Keratinocyte (primary cell): ENCODE measurements around the gene LMOD1. TPM values are rescaled to one million over a fixed set of nuclear protein-coding genes. Genes with fewer than 3 reads are reported as not detected.

Source experiments
- DNase-seq: peaks from one replicate; pipeline ENCODE4 v3.0.0-alpha.2; 2011; ENCODE audit warnings: low read depth, missing footprints, low spot score
- FAIRE-seq: peaks from 2 replicates; lab custom pipeline; 2011; peaks lifted over from hg19 to GRCh38; lab: Jason Lieb, UNC
- H2AFZ ChIP-seq: 2 replicates; pipeline ENCODE4 v1.6.0; 2012; ENCODE audit warnings: low read length, control low read depth, inconsistent platforms; ENCODE audit not compliant: control insufficient read depth
- H3K27ac ChIP-seq: 2 replicates; pipeline ENCODE4 v1.5.1; 2011; ENCODE audit warnings: low read length; ENCODE audit not compliant: control insufficient read depth, insufficient read depth
- H3K27me3 ChIP-seq: 3 replicates; pipeline ENCODE4 v1.6.0; 2011; ENCODE audit warnings: low read length; ENCODE audit not compliant: control insufficient read depth, insufficient read depth; ENCODE audit errors: extremely low read depth
- H3K36me3 ChIP-seq, 2 experiments: 2 replicates in 1 of 2; 3 replicates in 1 of 2; pipeline ENCODE4 v1.5.1; 2011; ENCODE audit warnings: low read length in 2 of 2, mild to moderate bottlenecking in 1 of 2; ENCODE audit not compliant: control insufficient read depth in 2 of 2, insufficient read depth in 2 of 2; ENCODE audit errors: extremely low read depth in 1 of 2
- H3K4me1 ChIP-seq: 3 replicates; pipeline ENCODE4 v1.5.1; 2011; ENCODE audit warnings: low read length; ENCODE audit not compliant: control insufficient read depth, insufficient read depth; ENCODE audit errors: extremely low read depth
- H3K4me2 ChIP-seq: 3 replicates; pipeline ENCODE4 v1.6.0; 2011; ENCODE audit warnings: low read depth, low read length; ENCODE audit not compliant: control insufficient read depth, insufficient read depth; ENCODE audit errors: extremely low read depth
- H3K4me3 ChIP-seq, 3 experiments: fragments of 200-600 bp in 1 of 3; sonication (generic) in 1 of 3; 2 replicates in 2 of 3; 3 replicates in 1 of 3; pipeline ENCODE4 v1.5.1; 2011 to 2016; ENCODE audit warnings: low read length in 3 of 3, mild to moderate bottlenecking in 3 of 3, control low read depth in 2 of 3, inconsistent platforms in 1 of 3, low read depth in 1 of 3, mixed read lengths in 1 of 3, mixed run types in 1 of 3, moderate library complexity in 1 of 3; ENCODE audit not compliant: control insufficient read depth in 2 of 3, insufficient read depth in 2 of 3; ENCODE audit errors: extremely low read depth in 1 of 3
- H3K79me2 ChIP-seq: 2 replicates; pipeline ENCODE4 v1.6.0; 2012; ENCODE audit warnings: low read length; ENCODE audit not compliant: control insufficient read depth, insufficient read depth
- H3K9ac ChIP-seq: 3 replicates; pipeline ENCODE4 v1.6.0; 2011; ENCODE audit warnings: low read length; ENCODE audit not compliant: control insufficient read depth, insufficient read depth; ENCODE audit errors: extremely low read depth
- H3K9me1 ChIP-seq: 3 replicates; pipeline ENCODE4 v1.6.0; 2011; ENCODE audit warnings: low read length; ENCODE audit not compliant: control insufficient read depth, insufficient read depth; ENCODE audit errors: extremely low read depth
- H3K9me3 ChIP-seq: 2 replicates; pipeline ENCODE4 v1.5.1; 2012; ENCODE audit warnings: low read depth, low read length; ENCODE audit not compliant: control insufficient read depth
- H4K20me1 ChIP-seq: 3 replicates; pipeline ENCODE4 v1.6.0; 2011; ENCODE audit warnings: low read length; ENCODE audit not compliant: control insufficient read depth, insufficient read depth; ENCODE audit errors: extremely low read depth
- EZH2 ChIP-seq: IDR thresholded peaks from one replicate; pipeline ENCODE4 v1.6.1; 2012; ENCODE audit warnings: inconsistent platforms, mild to moderate bottlenecking, low read length, moderate library complexity
- dilution Hi-C: fragments of 300-500 bp; cut with MboI; formaldehyde crosslinking; loops from one replicate; pipeline ENCODE4 v1.7.0; 2020; ENCODE audit warnings: low sequenced_read_pairs; ENCODE audit not compliant: extremely low pct_ligation_motif_present
- polyA plus RNA-seq, 5 experiments: library from polyadenylated mRNA; depleted of rRNA in 3 of 5; stranded (reverse) in 3 of 5; stranded (forward) in 1 of 5; unstranded in 1 of 5; fragments of >200 nt; gene quantifications; 1 replicate in 1 of 5; 2 replicates in 3 of 5; 3 replicates in 1 of 5; pipeline versions ENCODE4 v1.2.1 to v1.2.3, GENCODE V29; 2011 to 2012; ENCODE audit warnings: missing spikeins in 2 of 5, low read depth in 1 of 5, low replicate concordance in 1 of 5
- TF ChIP-seq, protein P1 (sequence below), 3 experiments: IDR thresholded peaks in 1 of 3; conservative IDR thresholded peaks in 1 of 3; optimal IDR thresholded peaks in 1 of 3; 2 replicates in 2 of 3; 3 replicates in 1 of 3; pipeline versions ENCODE3 to v1.5.1; 2011; ENCODE audit warnings: low read length in 3 of 3, mild to moderate bottlenecking in 3 of 3, moderate library complexity in 2 of 3, control low read depth in 1 of 3, inconsistent platforms in 1 of 3; ENCODE audit not compliant: insufficient read depth in 2 of 3; ENCODE audit errors: extremely low read depth in 1 of 3

Gene LMOD1
- polyA plus RNA-seq, 1 donor (not counting 4 experiments of a cell fraction or from before 2014, with no cell fraction given), result not detected

DNA sequence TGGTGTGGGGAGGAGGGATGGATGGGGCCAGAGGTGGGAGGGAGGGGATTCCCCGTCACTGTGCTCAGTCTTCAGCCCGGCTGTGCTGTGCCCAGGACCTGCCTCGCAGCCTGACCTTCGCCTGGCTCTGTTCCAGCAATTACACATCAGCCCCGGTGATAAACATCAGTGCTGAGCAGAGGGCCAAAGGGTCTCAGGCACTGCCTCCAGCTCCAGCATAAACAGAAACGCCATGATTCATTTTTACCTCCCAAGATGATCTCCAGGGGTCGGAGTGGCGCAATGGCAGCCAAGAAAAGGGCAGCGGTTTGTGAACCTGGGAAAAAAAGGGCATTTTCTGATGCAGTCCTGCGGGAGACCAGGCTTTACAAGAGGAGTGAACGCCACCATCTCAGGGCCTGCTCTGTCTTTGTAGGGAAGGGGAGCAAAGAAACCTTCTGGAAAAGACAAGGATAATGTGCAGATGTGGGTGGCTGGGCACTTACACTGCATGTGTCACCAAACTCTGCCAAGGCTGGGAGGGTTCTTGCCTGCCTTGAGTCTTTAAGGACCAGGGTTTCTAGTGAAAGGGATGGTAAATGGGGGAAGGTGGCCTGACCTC, 29.6 kb downstream of the LMOD1 start:
- no peak overlapping the region for H3K9ac ChIP-seq
- no peak overlapping the region for H3K27ac ChIP-seq
- H3K27me3 ChIP-seq, result no peaks in the 10 kb centered on the region
- H3K4me1 ChIP-seq, result peaks cover 9% of the 10 kb centered on the region
- dilution Hi-C loops, result no loop called here
- no peaks in the 10 kb centered on the region for H3K9me3 ChIP-seq
- H2AFZ ChIP-seq, result no peak overlapping the region
- DNase-seq (no peak), FAIRE-seq (no peak)
- no peaks in the 10 kb centered on the region for H3K9me1 ChIP-seq
- TF ChIP-seq EZH2, result no peak
- TF ChIP-seq, protein P1, sequence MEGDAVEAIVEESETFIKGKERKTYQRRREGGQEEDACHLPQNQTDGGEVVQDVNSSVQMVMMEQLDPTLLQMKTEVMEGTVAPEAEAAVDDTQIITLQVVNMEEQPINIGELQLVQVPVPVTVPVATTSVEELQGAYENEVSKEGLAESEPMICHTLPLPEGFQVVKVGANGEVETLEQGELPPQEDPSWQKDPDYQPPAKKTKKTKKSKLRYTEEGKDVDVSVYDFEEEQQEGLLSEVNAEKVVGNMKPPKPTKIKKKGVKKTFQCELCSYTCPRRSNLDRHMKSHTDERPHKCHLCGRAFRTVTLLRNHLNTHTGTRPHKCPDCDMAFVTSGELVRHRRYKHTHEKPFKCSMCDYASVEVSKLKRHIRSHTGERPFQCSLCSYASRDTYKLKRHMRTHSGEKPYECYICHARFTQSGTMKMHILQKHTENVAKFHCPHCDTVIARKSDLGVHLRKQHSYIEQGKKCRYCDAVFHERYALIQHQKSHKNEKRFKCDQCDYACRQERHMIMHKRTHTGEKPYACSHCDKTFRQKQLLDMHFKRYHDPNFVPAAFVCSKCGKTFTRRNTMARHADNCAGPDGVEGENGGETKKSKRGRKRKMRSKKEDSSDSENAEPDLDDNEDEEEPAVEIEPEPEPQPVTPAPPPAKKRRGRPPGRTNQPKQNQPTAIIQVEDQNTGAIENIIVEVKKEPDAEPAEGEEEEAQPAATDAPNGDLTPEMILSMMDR (optimal IDR thresholded peaks at IDR 0.05 in 1 of 3, IDR thresholded peaks at IDR 0.05 in 1 of 3, conservative IDR thresholded peaks at IDR 0.05 in 1 of 3; ENCODE audit: extremely low read depth in 1 of 3, insufficient read depth in 2 of 3, low read length in 3 of 3), result no peak
- H4K20me1 ChIP-seq, result no peaks in the 10 kb centered on the region
- no peaks in the 10 kb centered on the region for H3K36me3 ChIP-seq
- H3K4me3 ChIP-seq, result no peak overlapping the region
- no peaks in the 10 kb centered on the region for H3K79me2 ChIP-seq
- no peak overlapping the region for H3K4me2 ChIP-seq

DNA sequence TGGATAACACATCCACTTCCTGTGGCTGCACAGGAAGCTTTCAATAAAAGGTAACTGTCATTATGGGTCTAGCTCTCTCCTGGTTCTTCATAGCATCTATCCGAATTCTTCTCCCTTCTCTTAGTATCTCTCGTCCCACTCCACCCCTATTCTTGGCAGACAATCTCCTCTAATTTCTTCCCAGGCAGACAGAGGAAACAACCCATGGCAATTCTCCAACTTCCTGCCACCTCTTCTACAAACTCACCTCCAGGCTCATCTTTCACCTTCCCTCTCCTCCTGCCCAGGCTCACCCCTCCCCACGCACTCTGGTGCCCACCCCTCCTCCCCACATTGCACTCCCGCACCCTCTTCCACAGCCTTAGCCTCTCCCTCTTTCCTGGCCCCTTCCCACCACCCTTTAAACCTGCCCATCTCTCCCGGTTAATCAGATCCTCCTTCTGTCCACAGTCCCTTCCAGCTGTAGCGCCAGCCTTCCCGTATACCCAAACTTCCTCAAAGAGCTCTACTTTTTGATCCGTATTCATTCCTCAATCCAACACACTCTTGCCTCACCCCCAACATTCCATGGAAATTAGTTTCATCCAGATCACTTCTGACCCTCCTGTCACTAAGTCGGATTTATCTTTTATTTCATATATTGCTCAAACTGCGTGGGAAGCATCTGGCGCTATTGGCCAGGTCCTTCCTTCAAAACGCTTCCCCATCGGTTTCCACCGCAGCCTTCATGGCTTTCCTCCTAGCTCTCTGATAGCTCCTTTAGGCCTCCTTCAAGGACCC, 31.7 kb downstream of the LMOD1 start:
- H3K27ac ChIP-seq, result no peak overlapping the region
- no peaks in the 10 kb centered on the region for H3K9me1 ChIP-seq
- no peak overlapping the region for H3K4me2 ChIP-seq
- no peak for TF ChIP-seq EZH2
- TF ChIP-seq, protein P1 (optimal IDR thresholded peaks at IDR 0.05 in 1 of 3, IDR thresholded peaks at IDR 0.05 in 1 of 3, conservative IDR thresholded peaks at IDR 0.05 in 1 of 3; ENCODE audit: extremely low read depth in 1 of 3, insufficient read depth in 2 of 3, low read length in 3 of 3), result no peak
- no peaks in the 10 kb centered on the region for H3K9me3 ChIP-seq
- no peaks in the 10 kb centered on the region for H3K27me3 ChIP-seq
- H3K4me3 ChIP-seq, result no peak overlapping the region
- H3K4me1 ChIP-seq, result peaks cover 9% of the 10 kb centered on the region
- no peaks in the 10 kb centered on the region for H3K79me2 ChIP-seq
- no peak overlapping the region for H2AFZ ChIP-seq
- no peak for DNase-seq
- no peak overlapping the region for H3K9ac ChIP-seq
- H3K36me3 ChIP-seq, result no peaks in the 10 kb centered on the region
- no peak for FAIRE-seq
- H4K20me1 ChIP-seq, result no peaks in the 10 kb centered on the region
- dilution Hi-C loops, result no loop called here
